Stimulated activated CD4-positive, alpha-beta T cell treated with anti-CD3 and anti-CD28 coated beads, Interleukin-4, amount 100 ng/mL, for 24 hours (primary cell): ENCODE measurements around the gene RANBP1.

ENCODE experiments used
- DNase-seq: peaks from one replicate; pipeline ENCODE4 v3.0.0-alpha.2; 2020

RANBP1 gene

GRCh38 chr22:20109411-20110358 lies 6.2 kb upstream of the RANBP1 start:
- DNase-seq: no peak

GRCh38 chr22:20110359-20110985 lies 5.4 kb upstream of the RANBP1 start:
- DNase-seq: no peak

- DNase-seq: peak; percentile 36
Observed at GRCh38 chr22:20111045-20111688, 4.7 kb upstream of the RANBP1 start.

- no peak for DNase-seq
Observed at GRCh38 chr22:20111689-20112622, 3.9 kb upstream of the RANBP1 start.

GRCh38 chr22:20112623-20113511 lies 3.0 kb upstream of the RANBP1 start:
- DNase-seq: no peak

- no peak for DNase-seq
Observed at GRCh38 chr22:20113551-20114310, 2.2 kb upstream of the RANBP1 start.

GRCh38 chr22:20114506-20115475 lies 1.1 kb upstream of the RANBP1 start:
- no peak for DNase-seq

GRCh38 chr22:20116376-20116950 lies 559 bp downstream of the RANBP1 start:
- DNase-seq: no peak

- DNase-seq: peak; percentile 97
Observed at GRCh38 chr22:20116951-20117632, 1.2 kb downstream of the RANBP1 start, which contains the start of gene TRMT2A. TSS of gene TRMT2A (minus strand) at chr22:20117226. CDS start at chr22:20116906, 320 bp downstream.

- peak; percentile 87 for DNase-seq
Observed at GRCh38 chr22:20117633-20118299, 1.9 kb downstream of the RANBP1 start.

GRCh38 chr22:20118300-20119020 lies 2.6 kb downstream of the RANBP1 start:
- DNase-seq: no peak

GRCh38 chr22:20121856-20122415 lies 6.0 kb downstream of the RANBP1 start:
- no peak for DNase-seq

GRCh38 chr22:20123366-20124082 lies 7.6 kb downstream of the RANBP1 start:
- DNase-seq: no peak

GRCh38 chr22:20124083-20124787 lies 8.3 kb downstream of the RANBP1 start:
- DNase-seq: no peak
